Activated naive CD8-positive, alpha-beta T cell treated with anti-CD3 and anti-CD28 coated beads, Interleukin-2, amount 50 U/mL, for 16 hours (primary cell): ENCODE results near the gene CDKN1B.

Experiments used
- DNase-seq: peaks from one replicate; pipeline ENCODE4 v3.0.0-alpha.2; 2020; ENCODE audit warnings: low read depth, low spot score

CDKN1B gene

DNA sequence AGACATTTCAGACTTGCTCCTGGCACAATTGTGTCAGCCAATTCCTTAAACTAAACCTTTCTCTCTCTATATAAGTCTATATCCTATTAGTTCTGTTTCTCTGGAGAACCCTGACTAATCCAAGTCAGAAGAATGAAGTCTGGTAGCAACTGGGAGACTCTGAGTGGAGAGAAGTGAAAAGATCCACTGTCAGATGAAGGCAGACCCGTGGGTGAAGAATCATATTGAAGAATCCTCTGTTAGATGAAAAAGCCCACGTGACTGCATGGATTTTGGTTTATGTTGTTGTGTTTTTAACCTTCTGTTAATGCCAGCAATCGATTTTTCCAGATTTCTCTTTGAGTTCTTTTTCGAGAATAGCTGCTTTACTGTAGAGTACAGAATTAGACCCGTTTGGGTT is 38.8 kb downstream of the CDKN1B start:
- no peak for DNase-seq

DNA sequence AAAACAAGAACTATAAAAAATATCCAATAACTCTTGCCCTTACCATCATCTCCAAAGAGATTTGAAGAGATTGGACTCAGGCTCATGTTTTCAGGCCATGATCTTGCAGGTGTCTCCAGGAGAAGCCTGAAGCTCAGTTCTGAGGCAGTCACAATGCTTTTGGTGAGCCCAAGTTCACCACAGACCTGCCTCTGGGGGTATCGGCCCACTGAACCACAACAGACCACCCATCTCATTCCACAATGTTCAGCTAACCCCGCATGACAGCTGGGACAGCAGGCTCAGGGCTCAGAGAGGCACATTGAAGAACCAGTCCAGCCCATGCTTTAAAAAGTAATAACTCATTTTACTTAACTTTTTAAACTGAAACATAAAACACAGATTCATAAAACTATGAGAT is 40.0 kb downstream of the CDKN1B start:
- DNase-seq: no peak

DNA sequence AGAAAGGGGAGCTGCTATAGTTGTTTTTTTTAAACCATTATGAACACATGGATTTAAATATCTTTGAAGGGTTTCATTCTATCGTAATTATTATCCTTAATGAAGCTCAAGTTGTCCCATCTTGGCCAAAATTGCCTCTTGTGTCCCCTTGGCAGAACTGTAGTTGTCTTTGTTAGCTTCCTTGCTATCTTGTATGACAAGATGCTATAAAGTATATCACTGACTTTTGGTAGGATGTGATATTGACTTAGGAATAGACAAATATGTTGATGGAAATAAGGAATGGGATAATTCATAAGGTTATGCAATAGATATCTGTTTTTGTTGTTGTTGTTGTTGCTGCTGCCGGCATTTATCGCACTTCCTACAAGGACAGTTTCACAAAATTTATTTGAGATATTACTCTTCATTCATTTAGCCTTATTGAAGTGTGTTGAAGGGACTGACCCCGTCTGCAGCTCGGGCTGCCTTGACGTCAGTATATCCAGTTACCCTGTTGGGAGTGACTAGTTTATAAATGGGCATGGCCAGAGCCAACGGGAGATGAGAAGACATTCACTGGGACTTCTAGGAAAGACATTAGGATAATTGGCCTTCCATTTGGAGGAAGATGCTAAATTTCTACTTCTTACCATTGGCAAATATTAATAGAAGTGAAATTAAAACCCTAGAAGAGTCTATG is 42.2 kb downstream of the CDKN1B start:
- no peak for DNase-seq

DNA sequence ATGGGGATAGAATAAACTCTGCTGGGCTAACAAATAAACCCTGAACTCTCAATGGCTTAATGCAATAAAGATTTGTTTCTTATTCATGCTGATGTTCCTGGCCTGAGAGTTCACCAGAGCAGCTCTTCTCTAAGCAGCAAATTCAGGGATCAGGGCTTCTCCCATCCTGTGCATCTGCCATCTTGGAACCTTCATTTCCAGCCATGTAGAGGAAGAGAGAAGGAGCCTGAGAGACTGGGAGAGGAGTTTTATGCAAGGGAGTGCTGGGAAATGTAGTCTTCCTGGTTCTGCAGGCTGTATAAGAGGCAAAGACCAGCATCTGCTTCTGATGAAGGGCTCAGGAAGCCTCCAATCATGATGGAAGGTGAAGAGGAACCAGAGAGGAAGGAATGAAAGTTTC is 47.7 kb downstream of the CDKN1B start:
- DNase-seq: no peak

DNA sequence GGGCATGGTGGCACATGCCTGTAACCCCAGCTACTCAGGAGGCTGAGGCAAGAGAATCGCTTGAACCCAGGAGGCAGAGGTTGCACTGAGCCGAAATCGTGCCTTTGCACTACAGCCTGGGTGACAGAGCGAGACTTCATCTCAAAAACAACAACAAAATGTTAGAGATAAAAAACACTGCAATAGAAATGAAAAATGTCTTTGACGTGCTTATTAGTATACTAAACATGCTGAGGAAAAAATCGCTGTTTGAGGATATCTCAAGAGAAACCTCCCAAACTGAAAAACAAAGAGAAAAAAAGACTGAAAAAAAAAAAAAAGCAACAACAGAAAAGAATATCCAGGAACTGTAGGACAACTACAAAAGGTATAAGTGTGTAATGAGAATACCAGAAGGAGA is 53.1 kb downstream of the CDKN1B start:
- DNase-seq: no peak
